ENCODE measurements around the gene PDCD1LG2. TPM values are rescaled to one million over a fixed set of nuclear protein-coding genes. Genes with fewer than 3 reads are reported as not detected.
A peak's percentile ranks its signal among the peaks of the same experiment; 100 is the strongest.

Gene PDCD1LG2
- total RNA-seq, 5 donors from 2014 or later (not counting 1 experiment from before 2014, with no cell fraction given): 0.14 to 0.76 (median 0.40) TPM

- Mint-ChIP-seq H3K4me3 (no peak overlapping the region), H3K36me3 (peaks cover 7% of the 10 kb centered on the region), H3K4me1 (peaks cover 60 to 77% (median 65%) of the 10 kb centered on the region in 3 donors), H3K27ac (peak overlapping the region in 1 of 2 donors; percentile 86), H3K27me3 (no peaks in the 10 kb centered on the region), H3K9me3 (peaks cover 0 to 8% (median 6%) of the 10 kb centered on the region in 3 donors)
- H3K36me3 ChIP-seq (ENCODE audit: control insufficient read depth in 2 of 2, extremely low read depth in 1 of 2, insufficient read depth in 1 of 2, low read length in 1 of 2): no peaks in the 10 kb centered on the region
- H3K4me3 ChIP-seq (ENCODE audit: control insufficient read depth in 1 of 2, extremely low read depth in 1 of 2, low read length in 1 of 2): no peak overlapping the region
- peaks cover 25 to 28% of the 10 kb centered on the region in 2 experiments for H3K4me1 ChIP-seq (ENCODE audit: control insufficient read depth in 1 of 2, extremely low read depth in 1 of 2, insufficient read depth in 2 of 2, low read length in 2 of 2)
- ChIA-PET POLR2A (interaction anchor here in 1 of 2 donors (0.6 kb wide), 1 partner anchor 24 kb away, joined by 3 read pairs; no protein-coding TSS in a partner anchor), CTCF (interaction anchor here in 1 of 2 donors (0.6 kb wide), 1 partner anchor 135 kb away, joined by 3 read pairs; no protein-coding TSS in a partner anchor)
- H3K9me3 ChIP-seq: no peaks in the 10 kb centered on the region
- no CpG with 5 or more reads among the region's 4 CpGs for WGBS (ENCODE audit: insufficient coverage)
- no peak for ATAC-seq (replicated peaks in 1 of 4)
- no peaks in the 10 kb centered on the region for H3K27me3 ChIP-seq (replicated peaks in 1 of 2; ENCODE audit: control insufficient read depth in 2 of 2, extremely low read depth in 1 of 2, insufficient read depth in 2 of 2, low read length in 1 of 2)
- no peak for DNase-seq
- H3K27ac ChIP-seq (ENCODE audit: low read length): no peak overlapping the region
Observed at GRCh38 chr9:5560443-5561100, 50.2 kb downstream of the PDCD1LG2 start.

GRCh38 chr9:5561828-5562488 lies 51.6 kb downstream of the PDCD1LG2 start:
- Histone ChIP-seq H3K4me1 (ENCODE audit: control insufficient read depth in 1 of 2, extremely low read depth in 1 of 2, insufficient read depth in 2 of 2, low read length in 2 of 2) (peaks cover 23 to 27% of the 10 kb centered on the region in 2 experiments), H3K27me3 (replicated peaks in 1 of 2; ENCODE audit: control insufficient read depth in 2 of 2, extremely low read depth in 1 of 2, insufficient read depth in 2 of 2, low read length in 1 of 2) (no peaks in the 10 kb centered on the region), H3K36me3 (ENCODE audit: control insufficient read depth in 2 of 2, extremely low read depth in 1 of 2, insufficient read depth in 1 of 2, low read length in 1 of 2) (no peaks in the 10 kb centered on the region), H3K4me3 (ENCODE audit: control insufficient read depth in 1 of 2, extremely low read depth in 1 of 2, low read length in 1 of 2) (no peak overlapping the region), H3K27ac (ENCODE audit: low read length) (no peak overlapping the region), H3K9me3 (no peaks in the 10 kb centered on the region)
- Mint-ChIP-seq H3K27me3 (no peaks in the 10 kb centered on the region), H3K4me1 (peaks cover 49 to 65% (median 54%) of the 10 kb centered on the region in 3 donors), H3K4me3 (no peak overlapping the region), H3K9me3 (peaks cover 0 to 8% (median 6%) of the 10 kb centered on the region in 3 donors), H3K36me3 (peaks cover 7% of the 10 kb centered on the region), H3K27ac (peak overlapping the region; percentile 40 to 58)
- POLR2A ChIA-PET: no interaction called here
- DNase-seq (no peak), ATAC-seq (replicated peaks in 1 of 4) (no peak)
- CTCF ChIA-PET: no interaction called here
- WGBS (ENCODE audit: insufficient coverage): no CpG with 5 or more reads among the region's 1 CpG

- H3K27ac Mint-ChIP-seq: peak overlapping the region; percentile 58 to 62
- peaks cover 7% of the 10 kb centered on the region for H3K36me3 Mint-ChIP-seq
- Histone ChIP-seq H3K27ac (ENCODE audit: low read length) (peak overlapping the region; percentile 8), H3K9me3 (no peaks in the 10 kb centered on the region), H3K4me1 (ENCODE audit: control insufficient read depth in 1 of 2, extremely low read depth in 1 of 2, insufficient read depth in 2 of 2, low read length in 2 of 2) (peaks cover 15 to 18% of the 10 kb centered on the region in 2 experiments), H3K4me3 (ENCODE audit: control insufficient read depth in 1 of 2, extremely low read depth in 1 of 2, low read length in 1 of 2) (no peak overlapping the region), H3K36me3 (ENCODE audit: control insufficient read depth in 2 of 2, extremely low read depth in 1 of 2, insufficient read depth in 1 of 2, low read length in 1 of 2) (no peaks in the 10 kb centered on the region), H3K27me3 (replicated peaks in 1 of 2; ENCODE audit: control insufficient read depth in 2 of 2, extremely low read depth in 1 of 2, insufficient read depth in 2 of 2, low read length in 1 of 2) (no peaks in the 10 kb centered on the region)
- H3K27me3 Mint-ChIP-seq: no peaks in the 10 kb centered on the region
- ATAC-seq (replicated peaks in 1 of 4): no peak
- no peak for DNase-seq
- ChIA-PET POLR2A (no interaction called here), CTCF (interaction anchor here in 1 of 2 donors (1.4 kb wide), 1 partner anchor 20 kb away, joined by 3 read pairs; no protein-coding TSS in a partner anchor)
- 52% methylated on average over 2 of the region's 5 CpGs for WGBS (ENCODE audit: insufficient coverage)
- peaks cover 0 to 8% (median 6%) of the 10 kb centered on the region in 3 donors for H3K9me3 Mint-ChIP-seq
- H3K4me3 Mint-ChIP-seq: no peak overlapping the region
- peaks cover 40 to 56% (median 45%) of the 10 kb centered on the region in 3 donors for H3K4me1 Mint-ChIP-seq
Observed at GRCh38 chr9:5562806-5563416, 52.6 kb downstream of the PDCD1LG2 start.

- H3K9me3 Mint-ChIP-seq: peaks cover 0 to 8% (median 6%) of the 10 kb centered on the region in 3 donors
- Histone ChIP-seq H3K9me3 (no peaks in the 10 kb centered on the region), H3K4me1 (ENCODE audit: control insufficient read depth in 1 of 2, extremely low read depth in 1 of 2, insufficient read depth in 2 of 2, low read length in 2 of 2) (peaks cover 13% of the 10 kb centered on the region in 2 experiments), H3K27me3 (replicated peaks in 1 of 2; ENCODE audit: control insufficient read depth in 2 of 2, extremely low read depth in 1 of 2, insufficient read depth in 2 of 2, low read length in 1 of 2) (no peaks in the 10 kb centered on the region), H3K36me3 (ENCODE audit: control insufficient read depth in 2 of 2, extremely low read depth in 1 of 2, insufficient read depth in 1 of 2, low read length in 1 of 2) (no peaks in the 10 kb centered on the region), H3K4me3 (ENCODE audit: control insufficient read depth in 1 of 2, extremely low read depth in 1 of 2, low read length in 1 of 2) (no peak overlapping the region), H3K27ac (ENCODE audit: low read length) (no peak overlapping the region)
- no peak for DNase-seq
- ATAC-seq (replicated peaks in 1 of 4): no peak
- peaks cover 36 to 51% (median 44%) of the 10 kb centered on the region in 3 donors for H3K4me1 Mint-ChIP-seq
- CTCF ChIA-PET: interaction anchor here in 1 of 2 donors (1.4 kb wide), 1 partner anchor 19 kb away, joined by 3 read pairs; no protein-coding TSS in a partner anchor
- POLR2A ChIA-PET: no interaction called here
- H3K27me3 Mint-ChIP-seq: no peaks in the 10 kb centered on the region
- 100% methylated on average over 2 of the region's 2 CpGs for WGBS (ENCODE audit: insufficient coverage)
- no peak overlapping the region for H3K4me3 Mint-ChIP-seq
- H3K27ac Mint-ChIP-seq: peak overlapping the region; percentile 50 to 62
- H3K36me3 Mint-ChIP-seq: peaks cover 6% of the 10 kb centered on the region
Observed at GRCh38 chr9:5563417-5563815, 53.1 kb downstream of the PDCD1LG2 start.

- ChIA-PET CTCF (interaction anchor here in 1 of 2 donors (1.4 kb wide), 1 partner anchor 19 kb away, joined by 3 read pairs; no protein-coding TSS in a partner anchor), POLR2A (no interaction called here)
- Histone ChIP-seq H3K9me3 (no peaks in the 10 kb centered on the region), H3K4me1 (ENCODE audit: control insufficient read depth in 1 of 2, extremely low read depth in 1 of 2, insufficient read depth in 2 of 2, low read length in 2 of 2) (peaks cover 10 to 13% of the 10 kb centered on the region in 2 experiments), H3K36me3 (ENCODE audit: control insufficient read depth in 2 of 2, extremely low read depth in 1 of 2, insufficient read depth in 1 of 2, low read length in 1 of 2) (no peaks in the 10 kb centered on the region), H3K27ac (ENCODE audit: low read length) (no peak overlapping the region), H3K27me3 (replicated peaks in 1 of 2; ENCODE audit: control insufficient read depth in 2 of 2, extremely low read depth in 1 of 2, insufficient read depth in 2 of 2, low read length in 1 of 2) (no peaks in the 10 kb centered on the region), H3K4me3 (ENCODE audit: control insufficient read depth in 1 of 2, extremely low read depth in 1 of 2, low read length in 1 of 2) (no peak overlapping the region)
- H3K9me3 Mint-ChIP-seq: peaks cover 0 to 8% (median 6%) of the 10 kb centered on the region in 3 donors
- no peaks in the 10 kb centered on the region for H3K27me3 Mint-ChIP-seq
- peaks cover 36 to 51% (median 44%) of the 10 kb centered on the region in 3 donors for H3K4me1 Mint-ChIP-seq
- H3K4me3 Mint-ChIP-seq: no peak overlapping the region
- peaks cover 3% of the 10 kb centered on the region for H3K36me3 Mint-ChIP-seq
- H3K27ac Mint-ChIP-seq: peak overlapping the region; percentile 50 to 62
- ATAC-seq (replicated peaks in 1 of 4) (no peak), DNase-seq (no peak)
Observed at GRCh38 chr9:5563886-5564285, 53.6 kb downstream of the PDCD1LG2 start.

GRCh38 chr9:5566054-5566618 lies 55.8 kb downstream of the PDCD1LG2 start:
- Mint-ChIP-seq H3K4me3 (no peak overlapping the region), H3K4me1 (peaks cover 31 to 48% (median 37%) of the 10 kb centered on the region in 3 donors), H3K9me3 (peaks cover 0 to 6% (median 5%) of the 10 kb centered on the region in 3 donors), H3K27ac (no peak overlapping the region), H3K36me3 (peaks cover 3% of the 10 kb centered on the region), H3K27me3 (no peaks in the 10 kb centered on the region)
- Histone ChIP-seq H3K27me3 (replicated peaks in 1 of 2; ENCODE audit: control insufficient read depth in 2 of 2, extremely low read depth in 1 of 2, insufficient read depth in 2 of 2, low read length in 1 of 2) (no peaks in the 10 kb centered on the region), H3K4me3 (ENCODE audit: control insufficient read depth in 1 of 2, extremely low read depth in 1 of 2, low read length in 1 of 2) (no peak overlapping the region), H3K9me3 (no peaks in the 10 kb centered on the region), H3K36me3 (ENCODE audit: control insufficient read depth in 2 of 2, extremely low read depth in 1 of 2, insufficient read depth in 1 of 2, low read length in 1 of 2) (no peaks in the 10 kb centered on the region), H3K27ac (ENCODE audit: low read length) (no peak overlapping the region), H3K4me1 (ENCODE audit: control insufficient read depth in 1 of 2, extremely low read depth in 1 of 2, insufficient read depth in 2 of 2, low read length in 2 of 2) (peaks cover 7 to 18% of the 10 kb centered on the region in 2 experiments)
- no peak for ATAC-seq (replicated peaks in 1 of 4)
- WGBS (ENCODE audit: insufficient coverage): 100% methylated on average over 1 of the region's 6 CpGs
- DNase-seq: no peak
- ChIA-PET POLR2A (interaction anchor here in 1 of 2 donors (0.5 kb wide), 1 partner anchor 18 kb away, joined by 4 read pairs; no protein-coding TSS in a partner anchor), CTCF (no interaction called here)
